ENCODE data around the gene TIAM2.

Gene TIAM2

DNA sequence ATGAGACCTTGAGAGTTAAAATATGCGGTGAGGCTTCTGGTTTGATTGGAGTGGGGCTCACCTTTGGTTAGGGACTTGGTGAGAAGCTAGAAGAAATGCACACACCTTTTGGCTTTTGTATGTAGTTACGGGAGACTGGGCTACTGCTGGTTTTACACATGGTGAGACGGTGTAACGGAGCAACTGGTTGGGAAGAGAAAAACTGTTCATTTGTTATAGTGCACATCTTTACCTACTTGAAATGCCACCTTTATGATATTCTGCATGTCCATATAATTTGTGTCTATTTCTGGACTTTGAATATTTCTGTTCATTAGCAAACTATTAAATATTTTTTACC lies 31.6 kb downstream of the TIAM2 start:
- no peak for DNase-seq

DNA sequence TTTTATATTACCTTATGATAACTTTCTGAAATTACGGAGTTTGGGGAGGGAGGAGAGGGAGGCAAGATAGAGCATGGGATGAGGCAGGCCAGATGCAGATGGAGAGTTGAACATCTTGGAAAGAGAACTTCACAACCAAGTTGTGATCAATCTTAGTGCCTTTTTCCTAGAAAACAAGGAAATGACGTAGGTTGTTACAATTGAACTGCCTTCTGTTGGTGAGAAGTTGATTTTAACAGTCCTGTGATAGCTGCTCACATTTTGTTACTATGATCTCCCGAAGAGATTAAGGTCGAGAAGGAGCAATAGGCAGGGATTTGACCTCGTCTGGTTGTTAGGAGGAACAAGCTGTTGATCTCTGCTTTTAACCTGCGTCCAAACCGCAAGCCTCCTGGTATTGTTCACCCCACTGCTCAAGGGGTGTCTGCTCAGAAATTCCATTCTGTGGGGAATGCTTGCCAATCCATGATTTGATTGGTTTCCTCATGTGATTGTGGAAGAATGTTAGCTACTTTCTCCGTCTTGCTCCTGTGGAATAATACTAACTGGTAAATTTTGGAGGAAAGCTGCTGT lies 35.1 kb downstream of the TIAM2 start:
- DNase-seq, result no peak

DNA sequence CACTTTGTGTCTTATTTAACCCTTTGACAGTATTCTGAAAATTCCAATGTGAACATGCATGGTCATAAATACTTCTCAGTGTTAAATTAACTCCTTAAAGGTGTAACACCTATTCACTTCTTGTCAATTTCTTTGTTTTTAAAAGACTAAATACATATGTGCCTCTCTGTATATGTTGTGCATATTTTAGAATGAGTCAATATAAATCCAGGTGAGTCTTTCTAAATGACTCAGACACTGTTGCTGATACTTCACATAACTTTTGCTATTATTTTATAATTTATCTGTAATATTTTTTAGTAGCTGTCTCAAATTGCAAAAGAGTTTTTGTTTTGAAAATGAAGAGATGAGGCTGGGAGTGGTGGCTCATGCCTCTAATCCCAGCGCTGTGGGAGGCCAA lies 36.0 kb downstream of the TIAM2 start:
- DNase-seq, result no peak

DNA sequence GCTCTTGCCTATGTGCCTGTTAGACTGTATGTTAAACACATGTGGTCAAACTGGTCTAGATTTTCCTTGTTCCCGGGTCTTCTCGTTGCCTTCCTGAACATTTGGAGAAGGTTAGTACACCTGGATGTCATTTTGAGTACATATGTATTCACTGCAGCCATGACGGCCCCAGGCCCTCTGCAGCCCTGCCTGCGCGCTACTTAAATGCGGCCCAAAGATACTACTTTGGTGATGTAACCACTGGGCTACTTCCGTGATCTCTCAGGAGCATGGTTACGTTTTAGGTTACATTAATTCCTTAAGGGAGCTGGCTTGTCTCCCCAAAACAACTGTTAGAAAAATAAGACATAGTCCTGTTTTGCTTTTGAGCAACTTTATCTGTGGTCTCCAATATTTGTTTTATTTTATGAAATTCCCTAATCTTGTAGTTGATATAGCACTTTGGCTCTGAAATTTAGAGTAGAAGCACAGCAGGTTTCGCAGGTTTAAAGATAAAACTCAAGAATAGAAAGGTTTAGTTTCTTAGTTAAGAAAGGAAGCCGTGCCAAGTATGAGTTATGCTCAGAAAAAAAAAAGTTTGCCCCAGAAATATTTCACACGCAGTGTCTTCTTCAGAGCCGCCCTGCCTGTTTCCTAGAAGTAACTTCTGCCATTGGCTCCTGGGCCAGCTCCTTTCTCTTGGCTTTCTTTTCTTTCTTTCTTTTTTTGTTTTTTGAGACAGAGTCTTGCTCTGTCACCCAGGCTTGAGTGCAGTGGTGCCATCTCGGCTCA lies 38.1 kb downstream of the TIAM2 start:
- DNase-seq, result no peak

DNA sequence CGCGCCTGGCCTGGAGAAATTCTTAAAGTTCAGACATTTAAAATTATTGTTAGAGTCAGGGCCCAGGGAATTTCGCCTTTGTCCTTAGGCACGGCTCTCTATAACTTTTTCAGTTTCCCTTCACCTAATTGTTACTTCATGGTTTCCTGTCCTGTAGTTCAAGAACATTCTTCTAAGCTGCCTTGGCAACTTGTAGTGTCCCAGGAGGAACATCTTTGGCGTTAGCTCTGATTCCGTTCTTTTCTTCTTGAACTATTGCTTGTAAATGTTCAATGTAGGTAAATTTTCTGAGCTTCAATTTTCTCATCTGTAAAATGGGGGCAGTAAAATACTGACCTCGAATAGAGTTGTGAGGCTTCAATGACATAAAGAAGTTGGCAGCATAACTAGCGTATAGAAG lies 41.8 kb downstream of the TIAM2 start:
- DNase-seq, result no peak

GRCh38 chr6:155038104-155038503 lies 43.0 kb downstream of the TIAM2 start:
- no peak for DNase-seq

DNA sequence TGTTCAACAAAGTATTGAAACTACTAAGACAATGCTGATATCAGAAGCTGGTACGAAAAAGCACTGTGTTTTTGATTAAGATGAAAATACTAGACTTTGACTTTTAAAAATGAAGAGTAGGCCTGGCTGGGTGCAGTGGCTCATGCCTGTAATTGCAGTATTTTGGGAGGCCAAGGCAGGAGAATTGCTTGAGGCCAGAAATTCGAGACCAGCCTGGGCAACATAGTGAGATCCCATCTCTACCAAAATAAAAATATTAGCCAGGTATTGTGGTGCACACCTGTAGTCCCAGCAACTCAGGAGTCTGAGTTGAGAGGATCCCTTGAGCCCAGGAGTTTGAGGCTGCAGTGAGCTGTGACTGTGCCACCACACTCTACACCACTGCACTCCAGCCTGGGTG lies 43.4 kb downstream of the TIAM2 start:
- no peak for DNase-seq

GRCh38 chr6:155039618-155040017 lies 44.5 kb downstream of the TIAM2 start:
- DNase-seq, result no peak

DNA sequence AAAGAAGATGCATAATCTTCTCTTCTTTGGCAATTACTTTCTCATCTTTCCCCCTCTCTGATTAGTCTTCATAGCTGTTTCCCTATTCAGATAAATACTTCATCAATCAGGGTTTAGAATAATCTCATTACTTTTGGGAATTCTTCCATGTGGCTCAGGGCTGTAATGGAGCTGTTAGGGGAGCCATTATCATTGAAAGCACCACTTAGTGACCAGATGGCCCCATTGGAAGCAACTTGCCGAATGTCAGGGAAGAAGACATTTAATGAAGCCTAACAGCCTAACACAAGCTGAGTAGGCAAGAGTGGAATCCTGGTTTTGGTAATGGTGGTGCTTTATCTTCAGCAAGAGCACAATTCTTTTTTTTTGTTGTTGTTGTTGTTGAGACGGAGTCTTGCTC lies 45.0 kb downstream of the TIAM2 start:
- DNase-seq, result no peak

DNA sequence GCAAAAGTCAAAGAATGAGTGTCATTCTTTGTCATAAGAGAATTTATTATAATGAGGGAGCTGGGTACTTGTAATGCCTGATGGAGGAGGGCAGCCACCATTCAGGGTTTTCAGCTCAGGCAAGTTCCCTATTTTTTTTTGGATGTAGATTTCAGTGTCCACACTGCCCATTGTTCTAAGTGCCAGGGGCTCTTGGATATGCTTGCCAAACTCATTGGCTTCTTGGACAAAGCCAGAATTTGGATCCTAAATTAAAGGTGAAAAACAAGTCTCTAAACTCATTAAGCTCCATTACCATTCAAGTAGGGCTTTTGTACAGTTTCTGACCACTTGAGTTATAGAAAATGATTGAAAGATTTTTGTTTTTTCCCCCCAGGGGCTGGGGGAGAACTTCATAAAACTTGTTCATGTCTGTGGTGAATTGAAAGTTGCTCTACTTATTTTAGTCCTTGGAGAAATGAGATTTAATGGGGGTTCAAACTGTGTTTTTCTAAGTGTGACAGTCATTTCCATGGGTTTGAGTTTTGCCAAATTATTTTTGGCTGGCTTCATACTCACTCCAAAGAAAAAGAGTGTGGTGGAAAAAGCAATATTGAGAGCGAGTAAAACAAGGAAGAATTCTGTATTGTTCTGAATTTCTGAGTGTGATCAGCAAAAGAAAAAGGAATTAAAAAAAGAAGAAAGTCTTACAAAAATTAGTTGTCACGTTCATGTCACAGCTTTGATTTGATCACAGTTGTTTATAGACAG lies 46.0 kb downstream of the TIAM2 start:
- DNase-seq, result no peak

GRCh38 chr6:155041741-155042279 lies 46.7 kb downstream of the TIAM2 start:
- DNase-seq, result no peak

DNA sequence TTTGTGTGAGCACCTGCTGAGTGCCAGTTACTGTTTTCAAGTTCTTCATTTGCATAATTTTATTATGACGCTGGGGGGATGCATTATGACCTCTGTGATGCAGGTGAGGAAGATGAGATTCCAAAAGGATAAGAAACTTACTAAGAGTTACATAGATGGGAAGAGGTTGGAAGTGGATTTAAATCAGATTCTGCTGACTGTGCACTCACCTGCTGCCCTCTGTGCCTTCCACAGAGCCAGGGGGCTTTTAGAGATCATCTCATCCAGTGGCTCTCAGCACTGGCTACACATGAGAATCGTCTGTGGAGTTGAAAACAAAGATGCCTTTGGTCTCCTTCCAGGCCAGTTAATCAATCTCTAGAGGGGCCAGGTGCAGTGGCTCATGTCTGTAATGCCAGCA lies 47.9 kb downstream of the TIAM2 start:
- DNase-seq, result no peak

DNA sequence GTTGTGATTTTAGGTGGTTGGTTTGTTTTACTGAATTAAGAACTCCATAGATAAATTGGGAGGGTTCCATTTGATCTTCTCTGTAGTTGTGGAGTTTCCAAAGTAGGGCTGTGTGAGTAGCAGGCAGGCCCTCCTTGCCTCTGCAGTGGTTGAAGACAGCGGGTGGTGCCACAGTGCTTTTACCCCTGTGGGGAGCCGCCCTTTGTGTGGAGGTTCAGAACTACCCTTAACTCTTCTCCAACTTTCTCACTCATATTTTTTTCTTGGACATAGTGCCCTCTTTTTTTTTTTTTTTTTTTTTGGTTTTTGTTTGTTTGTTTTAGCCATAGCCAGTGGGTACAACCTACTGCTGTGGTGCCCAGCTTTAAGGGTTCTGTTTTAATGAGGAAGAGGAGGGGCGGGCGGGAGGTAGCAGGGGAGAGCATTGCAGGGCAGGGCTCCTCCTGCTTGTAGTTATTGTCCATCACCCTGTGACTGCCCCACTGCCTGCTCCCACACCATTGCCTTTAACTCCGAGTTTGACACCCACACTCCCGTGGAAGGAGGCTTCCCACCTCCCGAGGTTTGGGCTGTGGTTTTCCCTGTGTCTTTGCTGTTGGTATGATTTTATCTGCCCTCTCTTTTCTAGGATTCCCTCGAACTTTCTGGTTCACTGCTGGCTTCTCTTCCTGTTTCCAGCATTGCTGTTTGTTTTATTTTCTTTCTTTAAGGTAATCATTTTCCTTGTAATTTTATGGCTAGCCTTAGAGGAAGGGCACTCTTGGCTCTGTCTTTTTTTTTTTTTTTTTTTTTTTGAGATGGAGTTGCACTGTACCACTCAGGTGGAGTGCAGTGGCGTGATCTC lies 50.7 kb downstream of the TIAM2 start:
- DNase-seq, result no peak

- DNase-seq, result no peak
Measured at GRCh38 chr6:155047523-155047922, 52.4 kb downstream of the TIAM2 start.

GRCh38 chr6:155050311-155050710 lies 55.2 kb downstream of the TIAM2 start:
- DNase-seq, result no peak

- no peak for DNase-seq
Measured at GRCh38 chr6:155054491-155055250, 59.6 kb downstream of the TIAM2 start.

- no peak for DNase-seq
Measured at GRCh38 chr6:155055729-155056128, 60.6 kb downstream of the TIAM2 start.

DNA sequence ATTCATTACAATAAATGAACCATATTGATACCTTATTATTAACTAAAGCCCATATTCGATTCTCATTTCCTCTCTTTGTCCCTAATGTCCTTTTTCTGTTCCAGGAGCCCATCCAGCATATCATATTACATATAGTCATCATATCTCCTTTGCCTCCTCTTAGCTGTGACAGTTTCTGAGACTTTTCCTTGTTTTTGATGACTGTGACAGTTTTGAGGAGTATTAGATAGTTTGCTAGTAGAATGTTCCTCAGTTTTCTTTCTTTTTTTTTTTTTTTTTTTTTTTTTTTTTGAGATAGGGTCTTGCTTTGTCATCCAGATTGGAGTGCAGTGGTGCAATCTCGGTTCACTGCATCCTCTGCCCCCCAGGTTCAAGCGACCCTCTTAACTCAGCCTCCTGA lies 61.6 kb downstream of the TIAM2 start:
- no peak for DNase-seq

DNA sequence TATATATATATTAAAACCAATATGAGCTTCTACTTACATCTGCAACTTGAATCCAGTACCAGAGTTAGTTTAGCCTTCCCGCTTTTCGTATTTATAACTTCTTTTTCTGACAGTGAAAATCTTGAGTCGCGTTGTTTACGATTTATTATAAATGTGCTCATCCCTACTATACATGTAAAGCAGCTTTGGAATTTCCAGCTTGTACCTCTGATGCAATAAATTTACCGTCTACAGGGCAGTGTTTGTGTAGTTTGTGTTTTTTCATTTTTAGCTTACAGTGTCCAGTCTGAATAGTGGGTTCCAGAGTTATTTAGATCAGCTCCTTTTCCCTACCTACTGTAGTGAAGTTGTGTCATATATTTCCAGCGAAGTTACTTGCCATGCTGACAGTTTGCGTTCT lies 66.3 kb downstream of the TIAM2 start:
- no peak for DNase-seq

- DNase-seq, result no peak
Measured at GRCh38 chr6:155062866-155063341, 67.8 kb downstream of the TIAM2 start.

DNA sequence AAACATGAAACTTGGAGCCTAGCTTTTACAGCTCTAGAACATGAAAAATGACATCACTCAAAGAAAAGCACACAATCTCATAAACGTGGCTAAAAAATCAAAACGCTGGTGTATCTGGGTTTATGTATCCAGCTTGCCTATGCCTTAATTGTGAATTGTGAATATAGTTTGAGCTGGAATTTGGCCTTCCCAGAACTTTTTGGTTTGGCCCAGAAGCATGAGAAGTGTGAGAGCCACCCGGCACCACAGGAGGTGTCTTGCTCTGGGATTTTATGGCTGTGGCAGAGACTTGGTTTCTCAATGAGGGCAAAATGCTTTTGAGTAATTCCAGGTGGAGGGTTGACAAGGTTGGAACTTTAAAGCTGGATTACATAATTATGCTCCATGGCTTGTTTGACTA lies 69.2 kb downstream of the TIAM2 start:
- no peak for DNase-seq

DNA sequence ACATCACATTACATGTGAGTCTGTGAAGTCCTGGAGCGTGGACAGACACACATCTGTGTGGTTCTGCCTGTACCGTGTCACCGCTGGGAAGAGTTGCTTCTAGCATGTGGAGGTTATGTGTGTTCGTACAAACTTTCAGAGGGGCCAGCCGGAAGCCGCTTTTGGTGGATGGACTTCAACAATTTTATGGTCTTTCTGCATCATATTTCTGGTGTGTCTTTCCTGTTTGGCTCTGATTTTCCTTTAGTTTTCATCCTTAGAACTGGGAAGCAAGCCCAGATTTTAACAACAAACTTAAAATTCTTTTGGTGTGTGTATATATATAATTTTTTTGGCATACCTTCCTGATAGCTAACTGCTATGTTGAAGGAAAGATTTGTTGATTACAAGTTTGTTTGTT lies 71.2 kb downstream of the TIAM2 start:
- no peak for DNase-seq

Data from activated naive CD4-positive, alpha-beta T cell (primary cell).